AG04449 (cell line): Measurements from ENCODE around the gene PTF1A.

Source experiments
- CTCF ChIA-PET: fragments of 350-600 bp; formaldehyde crosslinking; extraction: SDS; loops from one replicate; lab custom pipeline; 2021; ENCODE audit warnings: antibody characterized with exemption; lab: Yijun Ruan, JAX
- POLR2A ChIA-PET: fragments of 400-600, 350-600 bp; formaldehyde crosslinking; extraction: SDS; loops from one replicate; lab custom pipeline; 2020; ENCODE audit warnings: antibody characterized with exemption, inconsistent platforms; lab: Yijun Ruan, JAX
- DNase-seq: peaks from one replicate; pipeline ENCODE4 v3.0.0-alpha.2; 2010; ENCODE audit warnings: low read depth, low spot score
- H3K4me3 ChIP-seq: 2 replicates; pipeline ENCODE4 v1.5.1; 2011; ENCODE audit warnings: low read depth, mild to moderate bottlenecking, control low read depth, low read length
- TF ChIP-seq, protein P1 (sequence below): IDR thresholded peaks from one replicate; pipeline ENCODE4 v1.5.1; 2011; ENCODE audit warnings: mild to moderate bottlenecking, moderate library complexity, low read length, control low read depth, inconsistent platforms; ENCODE audit not compliant: insufficient read depth; ENCODE audit errors: missing control alignments

The PTF1A gene

DNA sequence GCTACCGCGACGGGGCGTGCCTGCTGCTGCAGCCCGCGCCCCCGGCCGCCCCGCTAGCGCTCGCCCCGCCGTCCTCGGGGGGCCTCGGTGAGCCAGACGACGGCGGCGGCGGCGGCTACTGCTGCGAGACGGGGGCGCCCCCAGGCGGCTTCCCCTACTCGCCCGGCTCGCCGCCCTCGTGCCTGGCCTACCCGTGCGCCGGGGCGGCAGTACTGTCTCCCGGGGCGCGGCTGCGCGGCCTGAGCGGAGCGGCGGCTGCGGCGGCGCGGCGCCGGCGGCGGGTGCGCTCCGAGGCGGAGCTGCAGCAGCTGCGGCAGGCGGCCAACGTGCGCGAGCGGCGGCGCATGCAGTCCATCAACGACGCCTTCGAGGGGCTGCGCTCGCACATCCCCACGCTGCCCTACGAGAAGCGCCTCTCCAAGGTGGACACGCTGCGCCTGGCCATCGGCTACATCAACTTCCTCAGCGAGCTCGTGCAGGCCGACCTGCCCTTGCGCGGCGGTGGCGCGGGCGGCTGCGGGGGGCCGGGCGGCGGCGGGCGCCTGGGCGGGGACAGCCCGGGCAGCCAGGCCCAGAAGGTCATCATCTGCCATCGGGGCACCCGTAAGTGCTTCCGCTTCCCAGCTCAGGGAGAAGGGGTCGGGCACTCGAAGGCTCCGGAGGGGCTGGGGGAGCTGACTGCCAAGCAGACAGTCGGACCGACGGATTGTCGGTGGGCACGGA is 761 bp downstream of the PTF1A start:
- CTCF ChIA-PET: no interaction called here
- TF ChIP-seq, protein P1, sequence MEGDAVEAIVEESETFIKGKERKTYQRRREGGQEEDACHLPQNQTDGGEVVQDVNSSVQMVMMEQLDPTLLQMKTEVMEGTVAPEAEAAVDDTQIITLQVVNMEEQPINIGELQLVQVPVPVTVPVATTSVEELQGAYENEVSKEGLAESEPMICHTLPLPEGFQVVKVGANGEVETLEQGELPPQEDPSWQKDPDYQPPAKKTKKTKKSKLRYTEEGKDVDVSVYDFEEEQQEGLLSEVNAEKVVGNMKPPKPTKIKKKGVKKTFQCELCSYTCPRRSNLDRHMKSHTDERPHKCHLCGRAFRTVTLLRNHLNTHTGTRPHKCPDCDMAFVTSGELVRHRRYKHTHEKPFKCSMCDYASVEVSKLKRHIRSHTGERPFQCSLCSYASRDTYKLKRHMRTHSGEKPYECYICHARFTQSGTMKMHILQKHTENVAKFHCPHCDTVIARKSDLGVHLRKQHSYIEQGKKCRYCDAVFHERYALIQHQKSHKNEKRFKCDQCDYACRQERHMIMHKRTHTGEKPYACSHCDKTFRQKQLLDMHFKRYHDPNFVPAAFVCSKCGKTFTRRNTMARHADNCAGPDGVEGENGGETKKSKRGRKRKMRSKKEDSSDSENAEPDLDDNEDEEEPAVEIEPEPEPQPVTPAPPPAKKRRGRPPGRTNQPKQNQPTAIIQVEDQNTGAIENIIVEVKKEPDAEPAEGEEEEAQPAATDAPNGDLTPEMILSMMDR: no peak
- POLR2A ChIA-PET: no interaction called here
- no peak overlapping the region for H3K4me3 ChIP-seq
- DNase-seq: no peak

DNA sequence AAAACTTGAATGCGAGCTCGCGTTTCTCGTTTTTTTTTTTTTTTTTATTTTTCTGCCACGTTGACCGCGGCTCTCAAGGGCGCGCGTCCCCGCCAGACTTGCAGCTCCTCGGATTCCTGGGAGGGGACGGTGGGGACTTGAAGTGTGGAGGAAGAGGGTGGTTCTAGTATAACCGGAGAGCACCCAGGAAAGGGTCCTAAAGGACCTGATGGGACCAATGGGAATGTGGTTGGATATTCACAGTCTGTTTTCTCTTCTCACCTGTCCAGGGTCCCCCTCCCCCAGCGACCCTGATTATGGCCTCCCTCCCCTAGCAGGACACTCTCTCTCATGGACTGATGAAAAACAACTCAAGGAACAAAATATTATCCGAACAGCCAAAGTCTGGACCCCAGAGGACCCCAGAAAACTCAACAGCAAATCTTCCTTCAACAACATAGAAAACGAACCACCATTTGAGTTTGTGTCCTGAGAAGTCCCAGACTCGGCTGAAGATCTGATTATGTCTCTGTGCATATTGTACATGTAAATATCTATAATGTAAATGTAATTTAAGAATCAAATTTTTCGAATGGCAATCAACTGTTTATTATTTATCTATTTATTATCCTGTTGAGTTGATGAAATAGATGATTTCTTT is 1.4 kb downstream of the PTF1A start:
- POLR2A ChIA-PET: no interaction called here
- no peak overlapping the region for H3K4me3 ChIP-seq
- DNase-seq: no peak
- TF ChIP-seq, protein P1: no peak
- CTCF ChIA-PET: no interaction called here

DNA sequence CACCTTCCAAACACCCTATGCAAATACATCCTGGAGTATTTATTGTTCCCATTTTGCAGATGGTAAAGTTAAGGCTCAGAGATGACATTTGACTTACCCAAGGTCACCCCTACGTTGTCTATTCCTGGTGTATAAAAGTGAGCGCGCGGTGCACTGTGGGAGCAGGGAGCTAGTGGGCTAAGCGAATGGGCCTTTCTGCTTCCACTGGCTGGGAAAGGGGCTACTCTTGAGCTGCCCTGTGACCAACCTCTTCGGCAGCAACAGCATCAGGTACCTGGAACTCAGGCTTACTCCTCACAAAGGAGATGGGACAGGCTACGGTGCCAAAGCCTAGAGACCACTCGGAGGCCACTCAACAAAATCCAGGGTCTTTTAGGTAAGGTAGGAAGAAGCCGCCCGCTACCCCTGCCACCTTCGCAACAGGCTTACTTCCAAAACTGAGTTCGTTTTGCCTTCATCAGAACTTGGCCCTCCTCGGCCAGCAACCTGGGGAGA is 2.4 kb downstream of the PTF1A start:
- DNase-seq: no peak
- CTCF ChIA-PET: no interaction called here
- no peak overlapping the region for H3K4me3 ChIP-seq
- TF ChIP-seq, protein P1: no peak
- POLR2A ChIA-PET: no interaction called here

GRCh38 chr10:23194966-23195845 is 3.1 kb downstream of the PTF1A start:
- no peak for DNase-seq
- H3K4me3 ChIP-seq: no peak overlapping the region
- POLR2A ChIA-PET: no interaction called here
- TF ChIP-seq, protein P1: no peak
- CTCF ChIA-PET: interaction anchor here (1.2 kb wide), 1 partner anchor 334 kb away, joined by 3 read pairs; no protein-coding TSS in a partner anchor

- TF ChIP-seq, protein P1: no peak
- ChIA-PET CTCF (interaction anchor here (1.2 kb wide), 1 partner anchor 334 kb away, joined by 3 read pairs; no protein-coding TSS in a partner anchor), POLR2A (no interaction called here)
- no peak overlapping the region for H3K4me3 ChIP-seq
- DNase-seq: no peak
Measured at GRCh38 chr10:23195846-23196600, 3.9 kb downstream of the PTF1A start.
